NB4 (cell line): ENCODE results near the gene KSR1.
"Not testable (repeated sequence)": the region's sequence is repeated elsewhere in the genome, so short reads cannot be mapped to it uniquely, and the experiment has no call there.

Experiments
- DNase-seq: peaks from one replicate; pipeline ENCODE4 v3.0.0; 2010; ENCODE audit warnings: low read depth
- H3K4me3 ChIP-seq: one replicate; pipeline ENCODE4 v1.5.1; 2011; ENCODE audit warnings: mild to moderate bottlenecking, low read depth, low read length, moderate library complexity
- CTCF ChIP-seq: IDR thresholded peaks from one replicate; pipeline ENCODE4 v1.5.1; 2012; ENCODE audit warnings: low read depth, low read length
- MAX ChIP-seq: IDR thresholded peaks from 2 replicates; pipeline ENCODE4 v1.6.1; 2011; ENCODE audit warnings: low read depth, low read length
- MYC ChIP-seq: IDR thresholded peaks from 2 replicates; pipeline ENCODE4 v1.6.1; 2011; ENCODE audit warnings: low read depth, low read length
- POLR2A ChIP-seq: IDR thresholded peaks from 2 replicates; pipeline ENCODE4 v1.6.1; 2011; ENCODE audit warnings: mild to moderate bottlenecking; ENCODE audit not compliant: insufficient read length; ENCODE audit errors: extremely low read depth

KSR1 gene

DNA sequence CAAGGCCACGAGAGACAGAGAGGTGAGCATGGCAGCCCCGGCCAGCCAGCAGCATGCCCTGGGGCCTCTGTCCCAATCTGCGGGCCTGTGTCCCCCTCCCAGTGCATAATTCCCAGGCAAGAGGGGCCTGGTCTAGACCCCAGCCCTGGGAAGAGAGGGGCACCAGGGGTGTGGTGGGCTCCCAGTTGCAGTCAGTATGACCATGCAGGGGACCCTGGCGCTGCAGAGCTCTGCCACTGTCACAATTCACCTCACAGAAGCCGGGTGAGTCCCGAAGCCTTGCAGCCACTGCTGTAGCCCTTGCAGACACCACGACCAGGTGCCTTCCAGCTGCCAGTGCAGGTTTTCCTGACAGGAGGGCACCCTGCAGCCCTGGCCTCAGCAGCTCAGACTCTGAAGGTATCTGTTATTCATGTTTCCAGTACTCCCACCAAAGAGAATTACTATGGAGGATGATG lies 25.8 kb upstream of the KSR1 start:
- TF ChIP-seq MYC = no peak
- TF ChIP-seq CTCF = no peak
- no peak for TF ChIP-seq POLR2A
- no peak for TF ChIP-seq MAX
- no peak for DNase-seq
- no peak overlapping the region for H3K4me3 ChIP-seq

DNA sequence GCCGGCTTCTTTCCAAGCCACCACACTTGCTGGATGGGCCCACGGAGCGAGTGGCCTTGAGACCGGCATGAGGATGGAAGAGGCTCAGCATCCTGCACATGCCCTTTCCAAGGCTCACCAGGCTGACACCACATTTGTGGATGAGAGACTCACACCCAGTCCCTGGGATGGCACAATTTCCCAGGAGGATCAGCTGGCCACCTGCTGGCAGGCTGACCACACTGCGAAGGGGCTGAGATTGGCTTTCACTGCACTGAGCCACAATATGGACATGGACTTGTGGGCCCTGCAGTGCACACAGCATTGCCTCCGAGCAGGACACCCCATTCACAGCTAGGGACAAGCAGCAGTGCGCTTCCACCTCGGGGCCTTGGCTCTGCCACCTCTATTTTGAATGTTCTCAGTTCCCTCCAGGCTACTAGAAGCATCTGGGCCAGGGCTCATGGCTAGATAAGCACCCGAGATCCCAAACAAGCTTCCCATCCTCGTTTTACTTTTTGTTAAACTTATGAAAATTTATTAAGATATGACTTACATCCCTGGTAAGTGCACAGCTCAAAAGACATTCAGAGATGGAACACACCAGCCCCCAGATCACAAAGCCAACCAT lies 25.3 kb upstream of the KSR1 start:
- H3K4me3 ChIP-seq = no peak overlapping the region
- TF ChIP-seq CTCF (peak; percentile 64), MAX (no peak)
- DNase-seq = peak; percentile 52

DNA sequence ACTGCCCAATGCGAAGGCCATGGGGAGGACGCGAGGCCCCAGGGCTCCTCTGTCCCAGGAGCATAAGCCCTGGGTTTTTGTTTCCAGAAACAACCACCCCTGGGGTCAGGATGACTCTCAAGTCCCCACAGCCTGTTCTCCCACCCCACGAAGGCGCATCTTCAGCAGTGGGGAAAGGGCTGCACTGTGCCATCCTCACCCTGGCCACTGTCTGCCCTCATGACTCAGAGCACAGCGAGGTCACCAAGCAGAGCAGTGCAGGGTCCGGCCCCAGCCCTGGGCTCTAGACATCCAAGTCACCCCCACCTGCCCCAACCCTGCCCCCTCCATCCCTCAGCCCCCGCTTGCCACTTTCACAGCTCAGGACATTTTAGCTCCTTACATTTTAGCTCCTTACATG lies 22.7 kb upstream of the KSR1 start:
- TF ChIP-seq MYC = no peak
- DNase-seq = no peak
- H3K4me3 ChIP-seq = no peak overlapping the region

GRCh38 chr17:27435431-27436070 lies 20.7 kb upstream of the KSR1 start:
- not testable (repeated sequence) for H3K4me3 ChIP-seq, DNase-seq

- no peak for TF ChIP-seq CTCF
- TF ChIP-seq POLR2A = no peak
- TF ChIP-seq MAX = no peak
- no peak for TF ChIP-seq MYC
- H3K4me3 ChIP-seq = no peak overlapping the region
- DNase-seq = no peak
Observed at GRCh38 chr17:27438348-27438998, 17.8 kb upstream of the KSR1 start.

GRCh38 chr17:27439342-27439741 lies 16.9 kb upstream of the KSR1 start:
- no peak overlapping the region for H3K4me3 ChIP-seq
- no peak for DNase-seq
- TF ChIP-seq CTCF = no peak

DNA sequence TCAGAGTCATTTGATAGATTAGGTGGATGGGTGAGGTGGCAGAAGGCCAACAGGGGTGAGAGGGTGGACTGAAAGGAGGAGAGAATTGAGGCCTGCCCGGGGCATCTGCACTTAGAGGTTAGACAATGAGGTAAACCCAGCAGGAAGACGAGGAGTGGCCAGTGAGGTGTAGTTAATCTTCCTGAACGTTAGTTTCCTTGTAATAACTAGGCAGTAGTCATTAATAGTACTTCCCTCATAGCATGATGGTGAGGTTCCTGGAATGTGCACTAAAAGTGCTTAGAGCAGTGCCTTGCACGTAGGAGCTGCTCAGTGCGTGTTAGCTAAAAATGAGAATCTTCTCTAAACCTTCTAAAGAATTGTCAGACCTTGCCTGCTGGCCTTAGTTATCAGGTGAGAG lies 13.5 kb upstream of the KSR1 start:
- TF ChIP-seq MYC (no peak), CTCF (no peak), MAX (no peak), POLR2A (no peak)
- H3K4me3 ChIP-seq = no peak overlapping the region
- no peak for DNase-seq
